SK-N-SH (cell line): ENCODE measurements around the gene C18orf63. TPM values are rescaled to one million over a fixed set of nuclear protein-coding genes. Genes with fewer than 3 reads are reported as not detected.

Experiments used
- CTCF ChIA-PET: fragments of 300-600, 350-600 bp; formaldehyde crosslinking; extraction: SDS; loops from one replicate; lab custom pipeline; 2021; lab: Yijun Ruan, JAX
- POLR2A ChIA-PET: fragments of 350-600 bp; sonication (Branson Sonifier 250); formaldehyde crosslinking; extraction: SDS; loops from one replicate; lab custom pipeline; 2020; ENCODE audit warnings: antibody characterized with exemption, inconsistent platforms; lab: Yijun Ruan, JAX
- DNase-seq: peaks from one replicate; pipeline ENCODE4 v3.0.0; 2012
- H2AFZ ChIP-seq: fragments of 200-600 bp; sonication (generic); 2 replicates; pipeline ENCODE4 v1.8.1; 2016; ENCODE audit warnings: antibody characterized with exemption, mild to moderate bottlenecking, low read depth
- H3F3A ChIP-seq: fragments of 200-600 bp; sonication (generic); replicated peaks from 2 replicates; pipeline ENCODE3; 2016; ENCODE audit warnings: antibody characterized with exemption, mild to moderate bottlenecking; ENCODE audit not compliant: insufficient read depth
- H3K27ac ChIP-seq, 2 experiments: fragments of 200-500 bp in 1 of 2; fragments of 200-600 bp in 1 of 2; sonication (Bioruptor generic) in 1 of 2; sonication (generic), shearing (Covaris generic) in 1 of 2; 2 replicates each; pipeline versions ENCODE4 v1.5.1 to v1.6.1; 2014 to 2016; ENCODE audit warnings: low read depth in 2 of 2, inconsistent platforms in 1 of 2, low read length in 1 of 2, mild to moderate bottlenecking in 1 of 2, mixed read lengths in 1 of 2
- H3K27me3 ChIP-seq: fragments of 200-600 bp; sonication (generic), shearing (Covaris generic); 2 replicates; pipeline ENCODE4 v1.6.1; 2016; ENCODE audit warnings: mixed run types; ENCODE audit not compliant: insufficient read depth
- H3K36me3 ChIP-seq, 2 experiments: fragments of 200-500 bp in 1 of 2; fragments of 200-600 bp in 1 of 2; sonication (Bioruptor generic) in 1 of 2; sonication (generic) in 1 of 2; replicated peaks in 1 of 2; 2 replicates each; pipeline versions ENCODE3 to v1.5.1; 2014 to 2016; ENCODE audit warnings: low read length in 1 of 2, mild to moderate bottlenecking in 1 of 2; ENCODE audit not compliant: insufficient read depth in 2 of 2, control insufficient read depth in 1 of 2
- H3K4me1 ChIP-seq, 2 experiments: fragments of 200-500 bp in 1 of 2; fragments of 200-600 bp in 1 of 2; sonication (Bioruptor generic) in 1 of 2; sonication (generic), shearing (Covaris generic) in 1 of 2; 2 replicates each; pipeline versions ENCODE4 v1.5.1 to v1.6.1; 2014 to 2016; ENCODE audit warnings: low read depth in 1 of 2, low read length in 1 of 2, mixed run types in 1 of 2; ENCODE audit not compliant: insufficient read depth in 2 of 2, control insufficient read depth in 1 of 2
- H3K4me2 ChIP-seq: fragments of 200-600 bp; sonication (generic), shearing (Covaris generic); 2 replicates; pipeline ENCODE4 v1.6.1; 2017; ENCODE audit warnings: mixed run types
- H3K4me3 ChIP-seq, 2 experiments: fragments of 200-500 bp in 1 of 2; fragments of 200-600 bp in 1 of 2; sonication (Bioruptor generic) in 1 of 2; sonication (generic), shearing (Covaris generic) in 1 of 2; 2 replicates each; pipeline versions ENCODE4 v1.5.1 to v1.8.1; 2014 to 2016; ENCODE audit warnings: low read depth in 2 of 2, inconsistent platforms in 1 of 2, low read length in 1 of 2, mild to moderate bottlenecking in 1 of 2, mixed read lengths in 1 of 2, moderate library complexity in 1 of 2
- H3K79me2 ChIP-seq: fragments of 200-600 bp; sonication (generic); 2 replicates; pipeline ENCODE4 v1.8.1; 2017; ENCODE audit warnings: mild to moderate bottlenecking; ENCODE audit not compliant: insufficient read depth
- H3K9ac ChIP-seq: fragments of 200-600 bp; sonication (generic); 2 replicates; pipeline ENCODE4 v1.6.1; 2017; ENCODE audit warnings: mixed run types
- H3K9me2 ChIP-seq: fragments of 200-600 bp; sonication (generic); 2 replicates; pipeline ENCODE4 v1.6.1; 2017; ENCODE audit warnings: mixed run types
- H3K9me3 ChIP-seq: fragments of 200-600 bp; sonication (generic); 2 replicates; pipeline ENCODE4 v1.6.1; 2017; ENCODE audit warnings: mixed run types, mild to moderate bottlenecking, moderate library complexity
- H4K20me1 ChIP-seq: fragments of 200-600 bp; sonication (generic); 2 replicates; pipeline ENCODE4 v1.6.1; 2017; ENCODE audit warnings: mild to moderate bottlenecking, mixed run types; ENCODE audit not compliant: insufficient read depth
- CHD2 ChIP-seq: fragments of 150-350 bp; IDR thresholded peaks from 2 replicates; pipeline ENCODE4 v1.6.1; 2018; ENCODE audit warnings: low read length; ENCODE audit not compliant: partially characterized antibody
- ELF1 ChIP-seq: IDR thresholded peaks from 2 replicates; pipeline ENCODE4 v1.4.0; 2012
- EP300 ChIP-seq, 2 experiments: IDR thresholded peaks; 2 replicates each; pipeline versions ENCODE4 v1.4.0 to v1.6.1; 2012; ENCODE audit warnings: borderline replicate concordance in 1 of 2, low read depth in 1 of 2, low read length in 1 of 2
- FOXM1 ChIP-seq: IDR thresholded peaks from 2 replicates; pipeline ENCODE4 v1.4.0; 2012; ENCODE audit warnings: low read depth, mild to moderate bottlenecking
- JUND ChIP-seq: IDR thresholded peaks from 2 replicates; pipeline ENCODE4 v1.4.0; 2012
- MEF2A ChIP-seq: IDR thresholded peaks from 2 replicates; pipeline ENCODE4 v1.4.0; 2012; ENCODE audit warnings: low read depth, borderline replicate concordance
- NFIC ChIP-seq: IDR thresholded peaks from 2 replicates; pipeline ENCODE4 v1.4.0; 2012; ENCODE audit warnings: borderline replicate concordance
- RAD21 ChIP-seq: IDR thresholded peaks from 2 replicates; pipeline ENCODE4 v1.6.1; 2012; ENCODE audit warnings: mild to moderate bottlenecking, low read length
- RCOR1 ChIP-seq: fragments of 150-350 bp; IDR thresholded peaks from 2 replicates; pipeline ENCODE4 v1.6.1; 2017; ENCODE audit warnings: antibody characterized with exemption, low read length
- RFX5 ChIP-seq: IDR thresholded peaks from 2 replicates; pipeline ENCODE4 v1.6.1; 2012; ENCODE audit warnings: mild to moderate bottlenecking, improper control_type of control experiment, low read length
- RXRA ChIP-seq: IDR thresholded peaks from 2 replicates; pipeline ENCODE4 v1.4.0; 2012; ENCODE audit warnings: low read depth, mild to moderate bottlenecking, borderline replicate concordance
- SIN3A ChIP-seq: IDR thresholded peaks from 2 replicates; pipeline ENCODE4 v1.6.1; 2012; ENCODE audit warnings: low read depth, mild to moderate bottlenecking, low read length, moderate library complexity, borderline replicate concordance
- TCF12 ChIP-seq: IDR thresholded peaks from 2 replicates; pipeline ENCODE4 v1.4.0; 2012
- TEAD4 ChIP-seq: IDR thresholded peaks from 2 replicates; pipeline ENCODE4 v1.4.0; 2012; ENCODE audit warnings: mild to moderate bottlenecking, borderline replicate concordance; ENCODE audit not compliant: insufficient read depth
- YY1 ChIP-seq: IDR thresholded peaks from 2 replicates; pipeline ENCODE4 v1.4.0; 2012; ENCODE audit warnings: low read depth, mild to moderate bottlenecking
- ZBTB33 ChIP-seq: IDR thresholded peaks from 2 replicates; pipeline ENCODE4 v1.4.0; 2012; ENCODE audit warnings: low read depth, borderline replicate concordance
- WGBS: methylation state at CpG from one replicate; pipeline ENCODE4 v1.1.6; 2017; ENCODE audit warnings: low lambda C conversion rate; 5-methylcytosine and 5-hydroxymethylcytosine counted together
- polyA plus RNA-seq, 3 experiments: library from polyadenylated mRNA; depleted of rRNA; stranded (reverse); fragments of >200 nt; gene quantifications; 2 replicates each; pipeline ENCODE4 v1.2.3, GENCODE V29; 2012
- TF ChIP-seq, protein P1 (sequence below): IDR thresholded peaks from 2 replicates; pipeline ENCODE4; 2012

Gene C18orf63
- polyA plus RNA-seq, 1 of the 3 experiments (the other 2 are of a cell fraction): not detected

DNA sequence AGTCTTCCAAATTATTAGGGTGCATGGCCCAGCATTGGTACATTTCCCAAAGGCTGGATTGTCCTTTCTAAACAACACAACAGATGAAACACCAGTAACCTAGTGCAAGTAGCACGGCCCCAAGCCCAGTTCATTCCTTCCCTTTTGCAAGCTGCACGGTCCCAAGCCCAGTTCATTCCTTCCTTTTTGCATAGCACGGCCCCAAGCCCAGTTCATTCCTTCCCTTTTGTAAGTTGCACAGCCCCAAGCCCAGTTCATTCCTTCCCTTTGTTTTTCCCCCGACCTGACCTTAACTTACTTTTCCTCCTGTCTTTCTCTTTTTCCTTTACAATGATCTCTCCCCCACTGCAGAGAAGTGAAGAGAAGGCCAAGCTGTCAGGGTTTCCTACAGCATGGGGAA, 60.9 kb downstream of the C18orf63 start:
- POLR2A ChIA-PET: no interaction called here
- no peaks in the 10 kb centered on the region for H3K9me2 ChIP-seq
- no peaks in the 10 kb centered on the region for H3K4me1 ChIP-seq
- H2AFZ ChIP-seq: no peak overlapping the region
- TF ChIP-seq RXRA (no peak), TEAD4 (no peak), EP300 (IDR thresholded peaks at IDR 0.05; ENCODE audit: borderline replicate concordance in 1 of 2, low read depth in 1 of 2, low read length in 1 of 2) (no peak), ELF1 (no peak), JUND (no peak)
- TF ChIP-seq, protein P1, sequence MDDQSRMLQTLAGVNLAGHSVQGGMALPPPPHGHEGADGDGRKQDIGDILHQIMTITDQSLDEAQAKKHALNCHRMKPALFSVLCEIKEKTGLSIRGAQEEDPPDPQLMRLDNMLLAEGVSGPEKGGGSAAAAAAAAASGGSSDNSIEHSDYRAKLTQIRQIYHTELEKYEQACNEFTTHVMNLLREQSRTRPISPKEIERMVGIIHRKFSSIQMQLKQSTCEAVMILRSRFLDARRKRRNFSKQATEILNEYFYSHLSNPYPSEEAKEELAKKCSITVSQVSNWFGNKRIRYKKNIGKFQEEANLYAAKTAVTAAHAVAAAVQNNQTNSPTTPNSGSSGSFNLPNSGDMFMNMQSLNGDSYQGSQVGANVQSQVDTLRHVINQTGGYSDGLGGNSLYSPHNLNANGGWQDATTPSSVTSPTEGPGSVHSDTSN: no peak
- no peaks in the 10 kb centered on the region for H3K36me3 ChIP-seq
- H3K4me2 ChIP-seq: no peak overlapping the region
- H3K27ac ChIP-seq: no peak overlapping the region
- 8% methylated on average over 4 of the region's 4 CpGs for WGBS
- no peaks in the 10 kb centered on the region for H3K9me3 ChIP-seq
- no peak overlapping the region for H3K4me3 ChIP-seq
- peaks cover 31% of the 10 kb centered on the region for H3K27me3 ChIP-seq
- no peaks in the 10 kb centered on the region for H3K79me2 ChIP-seq
- H4K20me1 ChIP-seq: no peaks in the 10 kb centered on the region
- no peak overlapping the region for H3K9ac ChIP-seq
- no peaks in the 10 kb centered on the region for H3F3A ChIP-seq
- CTCF ChIA-PET: no interaction called here
- DNase-seq: no peak

DNA sequence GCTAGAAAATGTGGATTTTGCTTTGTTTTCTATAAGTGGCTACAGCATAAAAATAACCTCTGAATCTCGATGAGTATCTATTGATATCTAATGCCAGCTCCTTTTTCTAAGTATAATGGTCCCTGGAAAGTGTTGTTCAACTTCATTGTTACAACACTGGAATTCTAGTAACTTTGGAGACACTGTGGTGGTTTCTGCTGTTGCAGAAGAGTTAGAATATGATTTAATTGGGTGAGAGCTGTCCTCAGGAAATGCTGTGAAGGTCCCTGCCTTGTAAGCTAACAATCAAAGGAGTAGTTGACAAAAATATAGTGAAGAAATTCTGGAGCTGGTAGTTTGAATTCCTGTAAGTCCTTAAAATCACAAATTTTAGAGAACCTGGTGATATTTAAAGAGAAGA, 62.1 kb downstream of the C18orf63 start:
- WGBS: 4% methylated on average over 1 of the region's 1 CpG
- ChIA-PET POLR2A (no interaction called here), CTCF (interaction anchor here (0.8 to 1.5 kb wide), 4 partner anchors 25 to 179 kb away, joined by 3 to 6 read pairs (median 3); no protein-coding TSS in a partner anchor)
- Histone ChIP-seq H3F3A (no peaks in the 10 kb centered on the region), H3K9ac (no peak overlapping the region), H2AFZ (no peak overlapping the region), H4K20me1 (no peaks in the 10 kb centered on the region), H3K4me3 (no peak overlapping the region), H3K36me3 (no peaks in the 10 kb centered on the region), H3K79me2 (no peaks in the 10 kb centered on the region), H3K4me1 (no peaks in the 10 kb centered on the region), H3K9me2 (no peaks in the 10 kb centered on the region), H3K9me3 (no peaks in the 10 kb centered on the region), H3K27me3 (peaks cover 39% of the 10 kb centered on the region), H3K4me2 (no peak overlapping the region), H3K27ac (no peak overlapping the region)
- no peak for TF ChIP-seq SIN3A
- TF ChIP-seq YY1: no peak
- no peak for TF ChIP-seq MEF2A
- no peak for TF ChIP-seq RAD21
- no peak for TF ChIP-seq NFIC
- TF ChIP-seq, protein P1: no peak
- TF ChIP-seq CHD2: no peak
- no peak for TF ChIP-seq RFX5
- TF ChIP-seq RCOR1: no peak
- TF ChIP-seq FOXM1: no peak
- no peak for TF ChIP-seq ZBTB33
- no peak for TF ChIP-seq TCF12
- no peak for DNase-seq
